ENCODE measurements around the gene MTFP1. TPM values are rescaled to one million over a fixed set of nuclear protein-coding genes. Genes with fewer than 3 reads are reported as not detected.

MTFP1 gene
- total and polyA plus RNA-seq, 10 donors = 9.9 to 36.8 (median 19.9) TPM

- no peaks in the 10 kb centered on the region for H3K9me3 ChIP-seq
- no peaks in the 10 kb centered on the region for H3K4me1 ChIP-seq
- peaks cover 0 to 47% (median 0%) of the 10 kb centered on the region in 7 donors for H3K27me3 ChIP-seq (replicated peaks in 1 of 7)
- DNase-seq = no peak
- no peak overlapping the region for H3K4me3 ChIP-seq
- no peaks in the 10 kb centered on the region for H3K36me3 ChIP-seq
- intact Hi-C loops (cut with DNase I; ENCODE audit: low total_unique reads) = no loop called here
- no peak for TF ChIP-seq POLR2A (IDR thresholded peaks at IDR 0.05)
- no peak for TF ChIP-seq CTCF (IDR thresholded peaks at IDR 0.05 in 8 of 11, conservative IDR thresholded peaks at IDR 0.05 in 3 of 11)
- no peak for TF ChIP-seq POLR2AphosphoS5 (IDR thresholded peaks at IDR 0.05)
- H3K27ac ChIP-seq = no peak overlapping the region
- WGBS, 5 donors = 82 to 91% (median 85%) methylated on average over 2 of the region's 2 CpGs
Measured at GRCh38 chr22:30470655-30471054, 45.1 kb downstream of the MTFP1 start.

GRCh38 chr22:30471616-30472318 lies 46.2 kb downstream of the MTFP1 start, which contains the start of gene SEC14L3:
SEC14L3 (minus strand) TSS chr22:30472017; CDS start chr22:30471958, 59 bp downstream.
- Histone ChIP-seq H3K4me1 (no peaks in the 10 kb centered on the region), H3K4me3 (no peak within 1 kb of the TSS), H3K36me3 (no peaks in the 10 kb centered on the region), H3K27me3 (replicated peaks in 1 of 7) (peaks cover 0 to 47% (median 0%) of the 10 kb centered on the region in 7 donors), H3K27ac (no peak within 1 kb of the TSS), H3K9me3 (no peaks in the 10 kb centered on the region)
- intact Hi-C loops (cut with DNase I; ENCODE audit: low total_unique reads) = no loop called here
- WGBS, 5 donors = 63 to 77% (median 63%) methylated on average over 12 to 13 of the region's 13 CpGs
- no peak for TF ChIP-seq CTCF (IDR thresholded peaks at IDR 0.05 in 8 of 11, conservative IDR thresholded peaks at IDR 0.05 in 3 of 11)
- no peak for TF ChIP-seq POLR2AphosphoS5 (IDR thresholded peaks at IDR 0.05)
- TF ChIP-seq POLR2A (IDR thresholded peaks at IDR 0.05) = no peak
- DNase-seq = no peak

GRCh38 chr22:30472994-30473720 lies 47.6 kb downstream of the MTFP1 start:
- DNase-seq = no peak
- H3K27me3 ChIP-seq (replicated peaks in 1 of 7) = peaks cover 0 to 52% (median 0%) of the 10 kb centered on the region in 7 donors
- H3K36me3 ChIP-seq = no peaks in the 10 kb centered on the region
- no peak overlapping the region for H3K4me3 ChIP-seq
- H3K27ac ChIP-seq = no peak overlapping the region
- intact Hi-C loops (cut with DNase I; ENCODE audit: low total_unique reads) = no loop called here
- TF ChIP-seq POLR2A (IDR thresholded peaks at IDR 0.05) (no peak), POLR2AphosphoS5 (IDR thresholded peaks at IDR 0.05) (no peak), CTCF (IDR thresholded peaks at IDR 0.05 in 8 of 11, conservative IDR thresholded peaks at IDR 0.05 in 3 of 11) (no peak)
- H3K9me3 ChIP-seq = no peaks in the 10 kb centered on the region
- WGBS, 5 donors = 61 to 74% (median 63%) methylated on average over 4 of the region's 4 CpGs
- no peaks in the 10 kb centered on the region for H3K4me1 ChIP-seq

- H3K4me1 ChIP-seq = no peaks in the 10 kb centered on the region
- intact Hi-C loops (cut with DNase I; ENCODE audit: low total_unique reads) = no loop called here
- H3K9me3 ChIP-seq = no peaks in the 10 kb centered on the region
- no peak for DNase-seq
- TF ChIP-seq POLR2AphosphoS5 (IDR thresholded peaks at IDR 0.05) = no peak
- no peak for TF ChIP-seq CTCF (IDR thresholded peaks at IDR 0.05 in 8 of 11, conservative IDR thresholded peaks at IDR 0.05 in 3 of 11)
- no peak for TF ChIP-seq POLR2A (IDR thresholded peaks at IDR 0.05)
- H3K27ac ChIP-seq = no peak overlapping the region
- 91 to 97% (median 94%) methylated on average over 4 of the region's 4 CpGs for whole genome bisulfite sequencing, 5 donors
- peaks cover 0 to 52% (median 0%) of the 10 kb centered on the region in 7 donors for H3K27me3 ChIP-seq (replicated peaks in 1 of 7)
- no peaks in the 10 kb centered on the region for H3K36me3 ChIP-seq
- no peak overlapping the region for H3K4me3 ChIP-seq
Measured at GRCh38 chr22:30474121-30474520, 48.6 kb downstream of the MTFP1 start.

All from spleen (tissue), 11 donors.